DOHH2 (cell line): ENCODE data around the gene MPPE1.
A peak's percentile ranks its signal among the peaks of the same experiment; 100 is the strongest.

Experiments
- H3F3A ChIP-seq: fragments of 200-600 bp; sonication (generic), shearing (Covaris generic); 2 replicates; pipeline ENCODE4 v1.6.0; 2016; ENCODE audit warnings: antibody characterized with exemption, mild to moderate bottlenecking; ENCODE audit not compliant: control insufficient read depth, insufficient read depth
- H3K27ac ChIP-seq: fragments of 200-600 bp; sonication (generic); 2 replicates; pipeline ENCODE4 v1.5.1; 2014; ENCODE audit warnings: low read depth, mild to moderate bottlenecking, low read length, moderate library complexity
- H3K27me3 ChIP-seq: fragments of 200-600 bp; sonication (generic); 2 replicates; pipeline ENCODE4 v1.6.1; 2014; ENCODE audit warnings: mild to moderate bottlenecking, low read length, mixed read lengths; ENCODE audit not compliant: control insufficient read depth
- H3K36me3 ChIP-seq: fragments of 200-600 bp; sonication (generic); 2 replicates; pipeline ENCODE4 v1.6.1; 2014; ENCODE audit warnings: mild to moderate bottlenecking, low read length, moderate library complexity, mixed read lengths; ENCODE audit not compliant: control insufficient read depth
- H3K4me1 ChIP-seq: fragments of 200-600 bp; sonication (generic); 2 replicates; pipeline ENCODE4 v1.6.1; 2014; ENCODE audit warnings: mild to moderate bottlenecking, low read length, mixed read lengths; ENCODE audit not compliant: control insufficient read depth
- H3K4me2 ChIP-seq: fragments of 200-600 bp; sonication (generic); 2 replicates; pipeline ENCODE4 v1.6.0; 2014; ENCODE audit warnings: mild to moderate bottlenecking, low read length, moderate library complexity
- H3K4me3 ChIP-seq: fragments of 200-600 bp; sonication (generic); 2 replicates; pipeline ENCODE4 v1.5.1; 2014; ENCODE audit warnings: mild to moderate bottlenecking, low read length, mixed read lengths
- H3K79me2 ChIP-seq: fragments of 200-600 bp; sonication (generic); 2 replicates; pipeline ENCODE4 v1.6.1; 2014; ENCODE audit warnings: mild to moderate bottlenecking, low read length, mixed read lengths; ENCODE audit not compliant: control insufficient read depth
- H3K9me2 ChIP-seq: fragments of 200-600 bp; sonication (generic); replicated peaks from 2 replicates; pipeline ENCODE4 v1.6.1; 2014; ENCODE audit warnings: mild to moderate bottlenecking, low read length, mixed read lengths; ENCODE audit not compliant: control insufficient read depth
- H3K9me3 ChIP-seq: fragments of 200-600 bp; sonication (generic); 2 replicates; pipeline ENCODE4 v1.6.1; 2014; ENCODE audit warnings: antibody characterized with exemption, low read length, mixed read lengths; ENCODE audit not compliant: control insufficient read depth, insufficient read depth
- H4K20me1 ChIP-seq: fragments of 200-600 bp; sonication (generic); 2 replicates; pipeline ENCODE4 v1.6.0; 2014; ENCODE audit warnings: low read depth, mild to moderate bottlenecking, antibody characterized with exemption, low read length, moderate library complexity; ENCODE audit not compliant: control insufficient read depth, insufficient read depth
- CTCF ChIP-seq: fragments of 200-600 bp; sonication (generic); IDR thresholded peaks from one replicate; pipeline ENCODE4 v1.5.1; 2014; ENCODE audit warnings: antibody characterized with exemption, mild to moderate bottlenecking, low read depth, low read length; ENCODE audit not compliant: poor library complexity, severe bottlenecking
- EZH2phosphoT487 ChIP-seq: fragments of 200-600 bp; sonication (generic); IDR thresholded peaks from 2 replicates; pipeline ENCODE4 v1.6.1; 2017; ENCODE audit warnings: borderline replicate concordance, mild to moderate bottlenecking, antibody characterized with exemption, low read length, moderate library complexity, mixed read lengths

The MPPE1 gene

DNA sequence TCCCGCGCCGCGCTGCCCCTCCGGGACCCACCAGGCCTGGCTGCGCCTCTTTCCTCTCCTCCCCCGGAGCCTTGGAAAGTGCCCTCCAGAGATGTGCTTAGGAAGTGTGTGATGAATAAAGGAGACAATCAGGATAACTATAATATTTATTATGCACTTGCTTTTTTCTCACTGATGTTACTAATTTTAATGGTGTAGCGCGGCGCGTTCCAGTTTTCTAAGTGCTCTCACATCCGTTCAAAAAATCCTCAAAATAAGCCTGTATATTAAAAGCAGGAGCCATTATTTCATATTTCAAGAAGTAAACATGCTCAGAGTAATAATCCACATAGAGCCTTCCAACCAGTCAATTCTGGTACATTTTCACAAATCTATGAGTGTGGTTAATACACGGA lies 941 bp upstream of the MPPE1 start:
- peaks cover 13% of the 10 kb centered on the region for H3K79me2 ChIP-seq
- TF ChIP-seq EZH2phosphoT487, result no peak
- no peak for TF ChIP-seq CTCF
- peak overlapping the region; percentile 83 for H3K27ac ChIP-seq
- peak overlapping the region; percentile 75 for H3K4me3 ChIP-seq
- no peaks in the 10 kb centered on the region for H3K27me3 ChIP-seq
- H3F3A ChIP-seq, result no peaks in the 10 kb centered on the region
- peaks cover 12% of the 10 kb centered on the region; the same call in 1 of the 2 replicates for H3K36me3 ChIP-seq
- H4K20me1 ChIP-seq, result no peaks in the 10 kb centered on the region
- H3K9me3 ChIP-seq, result no peaks in the 10 kb centered on the region
- H3K9me2 ChIP-seq, result no peaks in the 10 kb centered on the region
- H3K4me2 ChIP-seq, result peak overlapping the region; percentile 70
- H3K4me1 ChIP-seq, result peaks cover 16% of the 10 kb centered on the region

DNA sequence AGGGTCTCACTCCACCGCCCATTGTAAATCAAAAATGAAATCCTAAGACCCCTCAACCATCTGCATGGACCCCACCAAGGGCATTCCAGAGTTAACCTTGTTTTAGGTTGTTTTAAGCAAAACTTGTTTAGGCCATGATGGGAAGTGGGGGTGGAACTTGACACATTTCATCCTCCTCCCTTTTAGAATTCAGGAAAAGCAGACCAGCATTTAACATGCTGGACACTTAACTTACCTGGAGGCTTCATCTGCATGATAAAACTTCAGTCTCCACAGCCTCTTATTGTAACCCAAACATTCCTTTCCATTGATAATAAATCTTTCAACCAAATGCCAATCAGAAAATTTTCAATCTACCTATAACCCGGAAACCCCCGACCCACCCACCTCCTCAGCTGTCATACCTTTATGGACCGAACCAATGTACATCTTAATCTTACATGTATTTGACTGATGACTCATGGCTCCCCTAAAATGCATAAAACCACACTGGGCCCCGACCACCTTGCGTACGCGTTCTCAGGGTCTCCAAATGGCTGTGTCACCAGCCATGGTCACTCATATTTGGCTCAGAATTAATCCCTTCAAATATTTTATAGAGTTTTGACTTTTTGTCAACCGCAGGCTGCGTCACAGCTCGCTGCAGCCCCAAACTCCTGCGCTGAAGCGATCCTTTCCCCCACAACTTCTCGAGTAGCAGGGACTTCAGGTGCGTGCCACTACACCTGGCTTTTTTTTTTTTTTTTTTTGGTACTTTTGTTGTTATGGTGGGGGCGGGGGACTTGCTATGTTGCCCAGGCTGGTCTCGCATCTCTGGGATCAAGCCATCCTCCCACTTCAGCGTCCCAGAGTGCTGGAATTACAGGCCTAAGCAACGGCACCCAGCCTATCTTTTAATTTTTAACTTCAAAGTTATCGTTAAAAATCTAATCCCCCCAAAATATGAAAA lies 917 bp downstream of the MPPE1 start:
- Histone ChIP-seq H3K27me3 (no peaks in the 10 kb centered on the region), H4K20me1 (no peaks in the 10 kb centered on the region), H3F3A (no peaks in the 10 kb centered on the region), H3K79me2 (peaks cover 13% of the 10 kb centered on the region), H3K36me3 (peaks cover 23% of the 10 kb centered on the region), H3K4me3 (peak overlapping the region; percentile 75), H3K9me2 (no peaks in the 10 kb centered on the region), H3K4me1 (peaks cover 16% of the 10 kb centered on the region), H3K4me2 (peak overlapping the region; percentile 70), H3K9me3 (no peaks in the 10 kb centered on the region), H3K27ac (peak overlapping the region; percentile 83)
- no peak for TF ChIP-seq EZH2phosphoT487
- TF ChIP-seq CTCF, result no peak

- no peak overlapping the region for H3K27ac ChIP-seq
- peaks cover 30% of the 10 kb centered on the region for H3K36me3 ChIP-seq
- H3K4me3 ChIP-seq, result no peak overlapping the region
- H3K9me2 ChIP-seq, result no peaks in the 10 kb centered on the region
- H3K4me1 ChIP-seq, result peaks cover 16% of the 10 kb centered on the region
- no peaks in the 10 kb centered on the region for H3F3A ChIP-seq
- H3K9me3 ChIP-seq, result no peaks in the 10 kb centered on the region
- H3K4me2 ChIP-seq, result no peak overlapping the region
- H4K20me1 ChIP-seq, result no peaks in the 10 kb centered on the region
- TF ChIP-seq CTCF (no peak), EZH2phosphoT487 (no peak)
- H3K79me2 ChIP-seq, result peaks cover 13% of the 10 kb centered on the region
- H3K27me3 ChIP-seq, result no peaks in the 10 kb centered on the region
Observed at GRCh38 chr18:11906176-11906575, 1.9 kb downstream of the MPPE1 start.
